Activated T-cell treated with anti-CD3 and anti-CD28 coated beads for 24 hours (primary cell): ENCODE results near the gene OR4F17.
"Not testable (repeated sequence)": the region's sequence is repeated elsewhere in the genome, so short reads cannot be mapped to it uniquely, and the experiment has no call there.

ENCODE experiments used
- DNase-seq: peaks from one replicate; pipeline ENCODE4 v3.0.0-alpha.2; 2020; ENCODE audit warnings: low read depth

The OR4F17 gene

GRCh38 chr19:106804-107203, at the start of gene OR4F17:
Gene OR4F17 (plus strand): TSS chr19:107104. CDS start chr19:110679, 3,575 bp downstream.
- not testable (repeated sequence) for DNase-seq

- peak; percentile 12 for DNase-seq
These were observed 36.1 kb upstream of the OR4F17 start for GRCh38 chr19:70793-71192.

- DNase-seq, result not testable (repeated sequence)
These were observed 24.0 kb upstream of the OR4F17 start for GRCh38 chr19:82864-83263.

- DNase-seq, result not testable (repeated sequence)
These were observed 23.3 kb upstream of the OR4F17 start for GRCh38 chr19:83626-84025.

- DNase-seq, result not testable (repeated sequence)
These were observed 16.2 kb upstream of the OR4F17 start for GRCh38 chr19:90678-91077.

GRCh38 chr19:94794-95193, 12.1 kb upstream of the OR4F17 start:
- not testable (repeated sequence) for DNase-seq

GRCh38 chr19:97647-98046, 9.3 kb upstream of the OR4F17 start:
- not testable (repeated sequence) for DNase-seq

- not testable (repeated sequence) for DNase-seq
These were observed 13.7 kb downstream of the OR4F17 start for GRCh38 chr19:120443-121140.
